Cardiac septum (tissue), 1 donor: Measurements from ENCODE around the gene C11orf21. TPM values are rescaled to one million over a fixed set of nuclear protein-coding genes. Genes with fewer than 3 reads are reported as not detected.
"Not testable (repeated sequence)": the region's sequence is repeated elsewhere in the genome, so short reads cannot be mapped to it uniquely, and the experiment has no call there.

Experiments used
- DNase-seq: peaks from one replicate; pipeline ENCODE4 v3.0.0-alpha.2; 2020; ENCODE audit warnings: low spot score
- intact Hi-C: fragments of 100-400 bp; cut with DNase I; formaldehyde crosslinking; loops from one replicate; pipeline ENCODE4 v1.14.0; 2022
- long read RNA-seq: library from polyadenylated mRNA; unstranded; transcript quantifications from one replicate; pipeline ENCODE4 v2.0.0, GENCODE V29; 2021
- total RNA-seq: library from RNA; stranded (reverse); fragmentation: NEBNext Ultra II Directional; extraction: Animal tissue kit (Norgen Biotek cat#: 25700); gene quantifications from one replicate; pipeline ENCODE4 v1.2.1, GENCODE V29; 2021
- donor health status: DM: no; HTN: no; CAD: no.

C11orf21 gene
- 23.2 TPM for total RNA-seq
- long read RNA-seq, transcript C11orf21-201 (4 exons, 2,956 nt): major isoform, 7 of 45 reads
- long read RNA-seq, partial matches to known transcripts: 11 of 45 reads
- long read RNA-seq, other reads (novel, unspliced or antisense): 27 of 45 reads

GRCh38 chr11:2301631-2302305 lies at the start of gene C11orf21, which contains the start of gene TSPAN32:
Gene C11orf21 (minus strand): TSS chr11:2301918. CDS start chr11:2301808, 110 bp downstream.
Gene TSPAN32 (plus strand): TSS chr11:2302013. CDS start chr11:2302150, 137 bp downstream.
- peak; percentile 94 for DNase-seq
- intact Hi-C loops: loop anchor here (2.0 to 10.0 kb wide), 2 partner anchors 159 to 583 kb away; partner anchors contain the start of gene CDKN1C

DNA sequence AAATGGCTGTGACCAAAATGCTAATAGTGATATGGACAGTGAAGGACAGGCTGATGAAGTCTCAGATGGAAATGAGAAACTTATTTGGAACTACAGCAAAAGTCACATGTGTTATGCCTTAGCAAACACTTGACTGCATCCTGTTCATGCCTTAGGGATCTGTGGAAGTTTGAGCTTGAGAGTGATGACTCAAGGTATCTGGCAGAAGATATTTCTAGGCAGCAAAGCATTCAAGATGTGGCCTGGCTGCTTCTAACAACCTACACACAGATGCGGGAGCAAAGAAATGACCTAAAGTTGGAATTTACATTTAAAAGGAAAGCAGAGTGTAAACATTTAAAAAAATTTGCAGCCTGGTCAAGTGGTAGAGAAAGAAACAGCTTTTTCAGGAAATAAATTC lies 47.3 kb upstream of the C11orf21 start:
- DNase-seq: no peak
- intact Hi-C loops: no loop called here

GRCh38 chr11:2347308-2347830 lies 45.7 kb upstream of the C11orf21 start:
- DNase-seq: peak; percentile 43
- intact Hi-C loops: no loop called here

DNA sequence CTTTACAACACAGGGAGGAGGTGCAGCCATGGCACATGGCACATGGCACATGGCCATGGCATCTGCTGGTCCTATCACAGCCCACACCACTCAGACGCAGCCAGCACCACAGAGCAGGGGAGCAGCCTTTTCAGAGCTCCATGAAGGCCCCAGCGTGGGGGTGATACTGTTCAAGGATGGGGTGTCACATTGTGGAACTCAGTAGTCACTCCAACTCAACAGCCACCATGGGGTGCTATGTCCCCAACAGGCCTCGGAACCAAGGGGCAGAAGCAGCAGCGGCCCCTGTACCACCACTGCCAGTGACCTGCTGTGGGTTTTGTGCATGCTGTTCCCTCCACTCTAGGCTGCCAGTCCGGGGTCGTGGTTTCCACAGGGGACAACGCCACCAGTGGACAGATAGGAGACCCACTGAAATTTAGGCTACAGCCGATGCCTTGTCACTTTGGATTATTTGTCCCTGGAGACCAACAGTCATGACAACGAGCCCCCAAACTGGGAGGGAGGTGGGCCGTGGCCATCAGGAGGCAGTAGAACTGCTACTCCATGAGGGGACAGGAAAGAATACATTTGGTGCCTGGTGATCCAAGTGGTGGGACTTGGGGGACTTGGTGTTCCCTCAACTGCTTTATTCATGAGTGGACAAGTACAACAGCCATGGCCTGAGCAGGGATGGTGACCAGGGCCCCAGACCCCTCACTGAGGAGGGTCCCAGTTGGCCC lies 45.0 kb upstream of the C11orf21 start:
- intact Hi-C loops: no loop called here
- DNase-seq: peak; percentile 61

GRCh38 chr11:2346014-2346413 lies 44.3 kb upstream of the C11orf21 start:
- intact Hi-C loops: no loop called here

DNA sequence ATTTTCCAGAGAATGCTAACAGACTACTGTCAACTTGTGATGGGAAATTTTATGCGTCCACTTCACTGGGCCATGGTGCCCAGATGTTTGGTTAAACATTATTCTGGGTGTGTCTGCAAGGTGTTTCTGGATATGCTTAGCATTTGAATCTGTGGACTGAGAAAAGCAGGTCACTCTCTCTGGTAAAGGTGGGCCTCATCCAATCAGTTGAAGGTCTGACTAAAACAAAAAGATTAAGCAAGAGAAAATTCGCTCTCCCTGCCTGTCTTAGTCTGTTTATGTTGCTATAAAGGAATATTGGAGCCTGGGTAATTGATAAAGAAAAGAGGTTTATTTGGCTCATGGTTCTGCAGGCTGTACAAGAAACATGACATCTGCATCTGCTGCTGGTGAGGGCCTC lies 43.3 kb upstream of the C11orf21 start:
- DNase-seq: no peak
- intact Hi-C loops: no loop called here

More at GRCh38 chr11:2346014-2346413, 44.3 kb upstream of the C11orf21 start:
- DNase-seq: peak; percentile 38

DNA sequence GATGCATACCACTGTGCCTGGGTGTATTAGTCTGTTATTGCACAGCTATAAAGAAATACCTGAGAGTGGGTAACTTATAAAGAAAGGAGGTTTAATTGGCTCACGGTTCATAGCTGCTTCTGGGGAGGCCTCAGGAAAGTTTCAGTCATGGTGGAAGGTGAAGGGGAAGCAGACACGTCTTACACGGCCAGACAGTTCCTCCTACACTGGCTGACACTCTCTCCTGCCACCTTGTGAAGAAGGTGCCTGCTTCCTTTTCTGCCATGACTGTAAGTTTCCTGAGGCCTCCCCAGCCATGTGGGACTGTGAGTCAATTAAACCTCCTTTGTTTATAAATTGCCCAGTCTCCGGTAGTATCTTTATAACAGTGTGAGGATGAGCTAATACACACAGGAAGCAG lies 41.8 kb upstream of the C11orf21 start:
- intact Hi-C loops: no loop called here
- DNase-seq: peak; percentile 22

DNA sequence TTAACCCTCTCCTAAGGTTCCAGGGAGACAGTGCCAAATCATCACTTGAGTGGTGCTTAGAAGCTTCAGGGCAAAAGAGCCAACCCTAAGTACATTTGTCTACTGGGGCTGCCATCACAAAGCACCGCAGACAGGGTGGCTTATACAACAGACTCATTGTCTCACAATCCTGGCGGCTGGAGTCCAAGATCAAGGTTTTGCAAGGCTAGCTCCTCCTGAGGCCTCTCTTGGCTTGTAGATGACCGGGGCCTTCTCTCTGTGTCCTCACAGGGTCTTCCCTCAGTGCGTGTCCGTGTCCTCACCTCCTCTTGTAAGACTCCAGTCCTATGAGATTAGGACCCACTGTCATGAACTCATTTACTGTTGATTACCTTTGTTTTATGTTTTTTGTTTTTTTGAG lies 41.3 kb upstream of the C11orf21 start:
- intact Hi-C loops: no loop called here
- peak; percentile 27 for DNase-seq

- intact Hi-C loops: no loop called here
- peak; percentile 70 for DNase-seq
Observed at GRCh38 chr11:2342557-2342956, 40.8 kb upstream of the C11orf21 start.

GRCh38 chr11:2338760-2339159 lies 37.0 kb upstream of the C11orf21 start:
- DNase-seq, intact Hi-C loops: not testable (repeated sequence)

- intact Hi-C loops, DNase-seq: not testable (repeated sequence)
Observed at GRCh38 chr11:2335286-2335685, 33.6 kb upstream of the C11orf21 start.

DNA sequence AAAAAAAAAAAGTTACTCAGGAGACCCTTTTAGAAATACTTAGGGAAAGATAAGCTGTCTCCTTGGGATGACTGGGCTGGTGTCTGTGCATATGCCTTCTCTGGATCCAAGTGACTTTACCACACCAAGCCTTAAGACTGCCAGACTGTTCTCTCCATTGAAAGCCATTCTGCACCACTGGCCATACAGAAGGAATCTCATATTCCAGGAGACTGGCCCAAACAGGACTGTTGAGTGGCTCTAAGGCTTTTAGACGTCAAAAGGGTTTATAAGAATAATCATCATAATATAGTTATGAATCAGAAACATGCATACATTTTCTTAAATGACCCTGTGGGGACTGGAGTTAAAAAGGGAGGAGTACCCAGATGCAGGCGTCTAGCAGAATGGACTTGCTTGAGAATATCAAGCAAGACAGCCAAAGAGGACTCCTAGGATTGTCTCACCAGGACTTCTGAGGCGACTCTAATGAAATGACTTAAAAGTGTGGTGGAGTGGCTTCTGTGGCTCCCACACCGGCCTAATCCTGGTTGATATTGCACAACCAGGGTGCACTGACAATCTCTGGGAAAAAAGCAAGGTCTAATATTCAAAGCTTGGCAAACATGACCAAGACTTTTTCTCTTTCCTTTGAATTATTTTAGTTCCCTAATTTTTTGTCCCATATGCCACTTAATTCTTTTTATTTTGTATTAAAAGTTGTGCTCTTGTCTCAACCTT lies 31.9 kb upstream of the C11orf21 start:
- intact Hi-C loops: not testable (repeated sequence)

DNA sequence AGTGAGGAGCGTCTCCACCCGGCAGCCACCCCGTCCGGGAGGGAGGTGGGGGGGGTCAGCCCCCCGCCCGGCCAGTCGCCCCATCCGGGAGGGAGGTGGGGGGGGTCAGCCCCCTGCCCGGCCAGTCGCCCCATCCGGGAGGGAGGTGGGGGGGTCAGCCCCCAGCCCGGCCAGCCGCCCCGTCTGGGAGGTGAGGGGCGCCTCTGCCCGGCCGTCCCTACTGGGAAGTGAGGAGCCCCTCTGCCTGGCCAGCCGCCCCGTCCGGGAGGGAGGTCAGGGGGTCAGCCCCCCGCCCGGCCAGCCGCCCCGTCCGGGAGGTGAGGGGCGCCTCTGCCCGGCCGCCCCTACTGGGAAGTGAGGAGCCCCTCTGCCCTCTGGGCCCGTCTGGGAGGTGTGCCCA lies 30.9 kb upstream of the C11orf21 start:
- intact Hi-C loops, DNase-seq: not testable (repeated sequence)

More for the DNA sequence above, 31.9 kb upstream of the C11orf21 start:
- DNase-seq: not testable (repeated sequence)

DNA sequence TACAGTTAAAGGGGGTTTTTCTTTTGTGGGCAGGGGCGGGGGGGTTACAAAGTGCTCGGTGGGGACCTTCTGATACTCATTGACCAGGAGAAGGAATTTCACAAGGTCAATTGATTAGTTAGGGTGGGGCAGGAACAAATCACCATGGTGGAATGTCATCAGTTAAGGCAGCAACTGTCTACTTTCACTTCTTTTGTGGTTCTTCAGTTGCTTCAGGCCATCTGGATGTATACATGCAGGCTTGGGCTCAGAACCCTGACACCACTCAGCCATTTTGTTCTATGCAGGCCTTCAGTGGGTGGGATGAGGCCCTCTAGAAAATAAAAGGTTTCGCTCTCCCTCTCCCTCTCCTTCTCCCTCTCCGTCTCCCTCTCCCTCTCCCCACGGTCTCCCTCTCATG lies 29.7 kb upstream of the C11orf21 start:
- no peak for DNase-seq
- intact Hi-C loops: no loop called here

DNA sequence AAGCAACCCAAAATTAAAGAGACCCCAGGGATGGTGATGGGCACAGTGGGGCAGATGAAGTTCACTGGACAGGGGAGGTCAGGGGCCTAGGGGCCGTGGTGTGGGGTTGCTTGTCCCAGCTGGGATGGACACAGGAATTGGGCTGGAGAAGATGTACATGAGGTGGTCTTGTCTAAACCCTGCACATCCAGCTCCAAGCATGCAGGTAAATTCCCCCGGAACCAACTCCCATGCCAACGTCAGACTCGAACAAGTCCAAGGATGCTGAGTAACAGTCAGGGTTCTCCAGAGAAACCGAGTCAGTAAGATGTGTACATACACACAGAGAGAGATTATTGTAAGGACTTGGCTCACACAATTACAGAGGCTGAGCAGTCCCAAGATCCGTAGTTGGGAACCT lies 29.0 kb upstream of the C11orf21 start:
- intact Hi-C loops: no loop called here

DNA sequence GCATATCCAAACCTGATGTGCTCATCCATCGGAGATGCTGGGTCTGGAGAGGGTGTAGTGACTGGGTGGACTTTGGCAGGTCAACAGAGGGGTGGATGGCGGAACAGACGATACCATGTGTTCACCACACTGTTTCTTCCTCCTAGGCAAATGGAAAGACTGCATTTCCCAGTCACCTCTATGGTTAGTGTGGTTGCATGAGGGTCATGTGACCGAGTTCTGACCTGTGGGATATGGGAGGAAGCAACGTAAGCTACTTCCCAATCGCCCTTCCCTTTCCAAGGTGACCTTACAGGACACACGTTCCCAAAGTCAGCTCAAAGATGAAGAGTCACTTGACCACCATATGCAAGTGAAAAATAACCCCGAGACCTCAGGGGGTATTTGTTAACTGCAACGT lies 27.8 kb upstream of the C11orf21 start:
- DNase-seq: no peak
- intact Hi-C loops: loop anchor here (5.0 kb wide), 1 partner anchor 38 kb away; no protein-coding TSS in a partner anchor

More for the DNA sequence above, 29.0 kb upstream of the C11orf21 start:
- DNase-seq: no peak

GRCh38 chr11:2328656-2329354 lies 27.1 kb upstream of the C11orf21 start:
- no peak for DNase-seq

DNA sequence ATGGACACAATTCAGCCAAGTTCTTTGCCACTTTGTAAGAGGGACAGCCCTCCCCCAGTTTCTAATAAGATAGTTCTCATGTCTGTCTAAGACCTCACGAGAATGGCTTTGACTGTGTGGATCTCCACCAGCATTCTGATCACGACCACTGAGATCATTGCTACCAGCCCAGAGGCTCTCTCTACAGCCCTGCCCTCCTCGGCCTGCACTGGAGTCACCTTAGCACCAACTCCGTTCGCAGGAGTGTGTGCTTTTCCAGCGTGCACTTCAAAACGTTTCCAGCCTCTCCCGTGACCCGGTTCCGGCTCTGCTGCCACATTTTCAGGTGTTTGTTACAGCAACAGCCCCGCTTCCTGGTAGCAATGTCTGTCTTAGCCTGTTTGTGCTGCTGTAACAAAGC lies 26.3 kb upstream of the C11orf21 start:
- intact Hi-C loops: loop anchor here (5.0 kb wide), 1 partner anchor 39 kb away; no protein-coding TSS in a partner anchor
- DNase-seq: no peak

More at GRCh38 chr11:2328656-2329354, 27.1 kb upstream of the C11orf21 start:
- intact Hi-C loops: loop anchor here (5.0 kb wide), 1 partner anchor 38 kb away; no protein-coding TSS in a partner anchor

DNA sequence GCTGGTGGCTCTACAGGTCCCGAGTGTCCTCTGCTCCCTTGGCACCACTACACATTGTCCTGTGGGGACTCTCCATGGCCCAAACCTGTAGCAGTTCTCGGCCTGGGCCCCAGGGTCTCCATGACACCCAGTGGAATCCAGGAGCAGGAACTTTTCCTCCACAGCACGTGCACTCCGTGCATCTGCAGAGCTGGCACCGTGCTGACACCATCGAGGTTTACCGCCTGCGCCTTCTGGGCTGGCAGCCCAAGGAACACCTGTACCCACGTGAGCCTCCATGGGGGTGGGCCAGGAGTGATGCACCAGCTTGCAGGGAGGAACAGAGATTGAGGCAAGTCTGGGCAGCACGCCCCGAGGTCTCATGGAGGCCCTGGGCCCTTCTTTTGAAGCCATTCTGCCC lies 25.3 kb upstream of the C11orf21 start:
- intact Hi-C loops: loop anchor here (5.0 kb wide), 1 partner anchor 40 kb away; no protein-coding TSS in a partner anchor
- DNase-seq: peak; percentile 27
